ENCODE results near the gene CPED1. TPM values are rescaled to one million over a fixed set of nuclear protein-coding genes. Genes with fewer than 3 reads are reported as not detected.
A peak's percentile ranks its signal among the peaks of the same experiment; 100 is the strongest.

Gene CPED1
- total RNA-seq, 5 donors from 2014 or later (not counting 1 experiment from before 2014, with no cell fraction given) = 0.73 to 1.4 (median 0.96) TPM; not detected in 2

DNA sequence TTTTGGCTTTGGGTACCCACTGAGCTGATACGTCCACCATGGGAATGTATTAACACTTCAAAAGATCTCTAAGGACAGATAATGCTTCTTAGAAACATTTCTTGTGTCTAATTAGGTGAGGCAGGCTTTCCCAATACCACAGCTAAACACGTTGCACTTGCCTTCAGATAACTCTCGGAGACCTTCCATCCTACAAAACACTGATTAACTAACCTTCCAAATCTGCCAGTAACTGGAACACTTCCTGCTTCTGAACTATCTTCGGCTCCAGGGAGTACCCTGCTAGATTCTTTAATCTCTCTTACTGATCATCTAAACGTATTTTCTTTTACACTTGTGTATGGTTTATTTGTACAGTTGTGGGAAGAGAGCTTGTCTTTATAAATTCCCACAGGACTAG is 339.2 kb downstream of the CPED1 start:
- ATAC-seq (replicated peaks in 1 of 4) = no peak
- no peak for DNase-seq
- H3K4me3 Mint-ChIP-seq = no peak overlapping the region
- CTCF ChIA-PET = no interaction called here
- 90% methylated on average over 2 of the region's 5 CpGs for WGBS (ENCODE audit: insufficient coverage)
- H3K27ac Mint-ChIP-seq = no peak overlapping the region
- no peaks in the 10 kb centered on the region for H3K9me3 Mint-ChIP-seq
- no peaks in the 10 kb centered on the region for H3K36me3 Mint-ChIP-seq
- peaks cover 22 to 23% (median 22%) of the 10 kb centered on the region in 3 donors for H3K4me1 Mint-ChIP-seq
- Histone ChIP-seq H3K4me1 (ENCODE audit: control insufficient read depth in 1 of 2, extremely low read depth in 1 of 2, insufficient read depth in 2 of 2, low read length in 2 of 2) (peaks cover 0 to 19% of the 10 kb centered on the region in 2 experiments), H3K27ac (ENCODE audit: low read length) (no peak overlapping the region), H3K27me3 (replicated peaks in 1 of 2; ENCODE audit: control insufficient read depth in 2 of 2, extremely low read depth in 1 of 2, insufficient read depth in 2 of 2, low read length in 1 of 2) (peaks cover 20 to 38% of the 10 kb centered on the region in 2 experiments), H3K36me3 (ENCODE audit: control insufficient read depth in 2 of 2, extremely low read depth in 1 of 2, insufficient read depth in 1 of 2, low read length in 1 of 2) (no peaks in the 10 kb centered on the region), H3K9me3 (no peaks in the 10 kb centered on the region), H3K4me3 (ENCODE audit: control insufficient read depth in 1 of 2, extremely low read depth in 1 of 2, low read length in 1 of 2) (no peak overlapping the region)
- peaks cover 56 to 59% of the 10 kb centered on the region in 2 donors for H3K27me3 Mint-ChIP-seq
- POLR2A ChIA-PET = no interaction called here

DNA sequence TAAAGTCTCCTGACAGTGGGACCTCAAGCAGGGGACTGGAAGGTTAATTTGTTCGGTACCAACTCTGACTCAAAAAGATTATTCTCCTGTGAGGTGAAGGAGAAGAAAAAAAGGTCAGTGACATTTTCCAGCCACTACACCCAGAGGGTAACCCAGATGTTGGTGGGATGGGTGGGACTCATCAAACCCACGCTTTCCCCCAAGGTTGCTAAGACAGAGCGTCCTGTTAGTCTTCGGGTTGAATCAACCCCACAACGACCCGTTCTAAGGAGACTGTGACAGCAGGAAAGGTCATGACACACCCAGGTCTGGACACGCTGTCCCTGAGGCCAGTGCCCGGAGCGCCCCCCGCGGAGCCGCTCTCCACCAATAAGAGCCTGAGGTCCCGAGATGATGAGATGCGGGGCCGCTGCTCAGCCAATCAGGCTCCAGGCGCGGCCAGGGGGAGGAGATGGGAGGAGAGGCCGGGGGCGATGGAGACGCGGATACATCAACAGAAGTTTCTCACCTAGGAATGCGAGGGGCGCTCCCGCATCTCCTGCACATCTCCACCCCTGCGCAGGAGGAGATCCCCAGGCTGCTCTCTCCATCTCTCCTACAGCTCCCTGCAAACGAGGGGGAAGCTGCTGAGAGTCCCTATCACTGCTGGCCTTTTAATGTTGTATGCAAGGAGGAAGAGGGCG is 340.1 kb downstream of the CPED1 start, which contains the start of gene WNT16:
WNT16 (plus strand) TSS at position 493 of the 683 bp plus-strand sequence. CDS start 293 bp downstream, outside the sequence.
- no peak for DNase-seq
- ChIA-PET CTCF (no interaction called here), POLR2A (no interaction called here)
- Mint-ChIP-seq H3K4me1 (peaks cover 22 to 23% (median 22%) of the 10 kb centered on the region in 3 donors), H3K36me3 (no peaks in the 10 kb centered on the region), H3K27me3 (peaks cover 54 to 57% of the 10 kb centered on the region in 2 donors), H3K4me3 (peak within 1 kb of the TSS; percentile 44 to 63 (median 53)), H3K27ac (no peak within 1 kb of the TSS), H3K9me3 (no peaks in the 10 kb centered on the region)
- no peak for ATAC-seq (replicated peaks in 1 of 4)
- WGBS (ENCODE audit: insufficient coverage) = 30% methylated on average over 13 of the region's 27 CpGs
- peaks cover 0 to 19% of the 10 kb centered on the region in 2 experiments for H3K4me1 ChIP-seq (ENCODE audit: control insufficient read depth in 1 of 2, extremely low read depth in 1 of 2, insufficient read depth in 2 of 2, low read length in 2 of 2)
- no peaks in the 10 kb centered on the region for H3K36me3 ChIP-seq (ENCODE audit: control insufficient read depth in 2 of 2, extremely low read depth in 1 of 2, insufficient read depth in 1 of 2, low read length in 1 of 2)
- H3K27me3 ChIP-seq (replicated peaks in 1 of 2; ENCODE audit: control insufficient read depth in 2 of 2, extremely low read depth in 1 of 2, insufficient read depth in 2 of 2, low read length in 1 of 2) = peaks cover 20 to 38% of the 10 kb centered on the region in 2 experiments
- H3K4me3 ChIP-seq (ENCODE audit: control insufficient read depth in 1 of 2, extremely low read depth in 1 of 2, low read length in 1 of 2) = peak within 1 kb of the TSS in 1 of 2 donors; percentile 12
- H3K27ac ChIP-seq (ENCODE audit: low read length) = no peak within 1 kb of the TSS
- no peaks in the 10 kb centered on the region for H3K9me3 ChIP-seq

GRCh38 chr7:121329191-121330052 is 340.9 kb downstream of the CPED1 start:
- Histone ChIP-seq H3K36me3 (ENCODE audit: control insufficient read depth in 2 of 2, extremely low read depth in 1 of 2, insufficient read depth in 1 of 2, low read length in 1 of 2) (no peaks in the 10 kb centered on the region), H3K4me1 (ENCODE audit: control insufficient read depth in 1 of 2, extremely low read depth in 1 of 2, insufficient read depth in 2 of 2, low read length in 2 of 2) (peaks cover 0 to 19% of the 10 kb centered on the region in 2 experiments), H3K27ac (ENCODE audit: low read length) (no peak overlapping the region), H3K9me3 (no peaks in the 10 kb centered on the region), H3K4me3 (ENCODE audit: control insufficient read depth in 1 of 2, extremely low read depth in 1 of 2, low read length in 1 of 2) (peak overlapping the region in 1 of 2 donors; percentile 12), H3K27me3 (replicated peaks in 1 of 2; ENCODE audit: control insufficient read depth in 2 of 2, extremely low read depth in 1 of 2, insufficient read depth in 2 of 2, low read length in 1 of 2) (peaks cover 20 to 38% of the 10 kb centered on the region in 2 experiments)
- WGBS (ENCODE audit: insufficient coverage) = 9% methylated on average over 37 of the region's 47 CpGs
- H3K27ac Mint-ChIP-seq = no peak overlapping the region
- DNase-seq (peak in 2 of 35 experiments; percentile 2 to 5), ATAC-seq (replicated peaks in 1 of 4) (no peak)
- peak overlapping the region; percentile 44 to 63 (median 53) for H3K4me3 Mint-ChIP-seq
- ChIA-PET POLR2A (no interaction called here), CTCF (no interaction called here)
- no peaks in the 10 kb centered on the region for H3K9me3 Mint-ChIP-seq
- H3K4me1 Mint-ChIP-seq = peaks cover 22 to 23% (median 22%) of the 10 kb centered on the region in 3 donors
- H3K27me3 Mint-ChIP-seq = peaks cover 48 to 57% of the 10 kb centered on the region in 2 donors
- H3K36me3 Mint-ChIP-seq = no peaks in the 10 kb centered on the region

DNA sequence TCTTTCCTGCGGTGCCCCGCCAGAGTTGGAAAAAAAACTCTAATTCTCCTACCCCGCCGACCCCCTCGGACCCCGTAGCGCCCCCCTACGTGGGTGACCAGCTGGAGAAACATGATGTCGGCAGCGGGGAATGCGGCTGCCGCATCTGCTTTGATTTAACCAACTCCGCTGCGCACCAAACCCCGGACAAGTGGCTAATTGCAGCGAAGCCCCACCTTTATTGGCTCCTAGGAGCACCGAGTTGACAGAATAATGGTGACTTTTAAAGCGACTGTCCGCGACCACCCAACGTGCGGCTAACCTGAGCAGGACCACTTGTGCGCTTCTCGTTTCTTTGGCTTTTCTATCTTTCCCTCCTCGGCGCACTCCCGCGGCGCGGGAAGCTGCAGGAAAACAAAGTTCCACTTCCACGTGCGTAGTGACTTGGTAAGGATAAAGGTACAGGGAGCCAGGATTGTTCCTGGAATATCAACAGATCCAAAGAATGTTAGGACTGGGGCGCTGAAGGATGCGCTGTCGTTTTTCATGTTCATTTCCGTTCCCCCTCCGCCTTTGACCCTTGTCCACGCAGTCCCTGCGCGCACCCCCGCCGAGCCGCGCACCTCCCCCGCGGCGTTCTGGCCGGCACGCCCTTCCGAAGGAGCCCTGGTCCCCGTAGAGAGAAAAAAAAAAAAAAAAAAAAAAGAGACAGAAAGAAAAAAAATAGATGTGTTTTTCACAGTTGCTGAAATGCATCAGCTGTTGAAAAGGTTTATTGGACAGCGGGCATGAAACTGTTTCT is 341.7 kb downstream of the CPED1 start:
- Histone ChIP-seq H3K36me3 (ENCODE audit: control insufficient read depth in 2 of 2, extremely low read depth in 1 of 2, insufficient read depth in 1 of 2, low read length in 1 of 2) (no peaks in the 10 kb centered on the region), H3K27me3 (replicated peaks in 1 of 2; ENCODE audit: control insufficient read depth in 2 of 2, extremely low read depth in 1 of 2, insufficient read depth in 2 of 2, low read length in 1 of 2) (peaks cover 18 to 34% of the 10 kb centered on the region in 2 experiments), H3K27ac (ENCODE audit: low read length) (no peak overlapping the region), H3K4me1 (ENCODE audit: control insufficient read depth in 1 of 2, extremely low read depth in 1 of 2, insufficient read depth in 2 of 2, low read length in 2 of 2) (peaks cover 0 to 19% of the 10 kb centered on the region in 2 experiments), H3K9me3 (no peaks in the 10 kb centered on the region), H3K4me3 (ENCODE audit: control insufficient read depth in 1 of 2, extremely low read depth in 1 of 2, low read length in 1 of 2) (peak overlapping the region in 1 of 2 donors; percentile 12)
- Mint-ChIP-seq H3K27me3 (peaks cover 50 to 59% of the 10 kb centered on the region in 2 donors), H3K36me3 (no peaks in the 10 kb centered on the region), H3K4me1 (peaks cover 22 to 23% (median 22%) of the 10 kb centered on the region in 3 donors), H3K4me3 (peak overlapping the region; percentile 43 to 63 (median 53)), H3K9me3 (no peaks in the 10 kb centered on the region), H3K27ac (peak overlapping the region in 1 of 2 donors; percentile 19)
- POLR2A ChIA-PET = no interaction called here
- DNase-seq (no peak), ATAC-seq (replicated peaks in 1 of 4) (no peak)
- CTCF ChIA-PET = interaction anchor here in 1 of 2 donors (0.9 kb wide), 1 partner anchor 219 kb away, joined by 3 read pairs; no protein-coding TSS in a partner anchor
- 4% methylated on average over 27 of the region's 52 CpGs for WGBS (ENCODE audit: insufficient coverage)

DNA sequence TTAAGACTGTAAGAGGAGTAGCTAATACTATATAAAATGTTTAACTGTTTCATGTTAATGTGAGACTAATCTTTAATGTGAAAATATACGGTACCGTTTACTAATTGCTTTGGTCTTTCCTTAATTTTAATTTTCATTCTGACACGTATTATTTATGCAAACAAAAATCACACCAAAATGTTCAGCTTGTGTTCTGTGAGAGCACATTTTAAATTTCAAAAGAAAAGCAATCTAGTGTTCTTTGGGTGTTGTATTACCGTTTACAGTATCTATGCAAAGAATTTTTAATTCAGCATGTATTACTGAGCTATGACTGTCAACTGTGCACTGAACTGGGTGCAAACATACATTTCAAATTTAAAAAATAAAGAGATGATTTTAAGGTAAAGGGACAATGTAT is 342.5 kb downstream of the CPED1 start:
- Histone ChIP-seq H3K9me3 (no peaks in the 10 kb centered on the region), H3K27me3 (replicated peaks in 1 of 2; ENCODE audit: control insufficient read depth in 2 of 2, extremely low read depth in 1 of 2, insufficient read depth in 2 of 2, low read length in 1 of 2) (peaks cover 17 to 34% of the 10 kb centered on the region in 2 experiments), H3K27ac (ENCODE audit: low read length) (no peak overlapping the region), H3K36me3 (ENCODE audit: control insufficient read depth in 2 of 2, extremely low read depth in 1 of 2, insufficient read depth in 1 of 2, low read length in 1 of 2) (no peaks in the 10 kb centered on the region), H3K4me3 (ENCODE audit: control insufficient read depth in 1 of 2, extremely low read depth in 1 of 2, low read length in 1 of 2) (no peak overlapping the region), H3K4me1 (ENCODE audit: control insufficient read depth in 1 of 2, extremely low read depth in 1 of 2, insufficient read depth in 2 of 2, low read length in 2 of 2) (peaks cover 0 to 19% of the 10 kb centered on the region in 2 experiments)
- H3K4me1 Mint-ChIP-seq = peaks cover 22 to 23% (median 22%) of the 10 kb centered on the region in 3 donors
- no peak for ATAC-seq (replicated peaks in 1 of 4)
- H3K4me3 Mint-ChIP-seq = no peak overlapping the region
- ChIA-PET CTCF (interaction anchor here in 1 of 2 donors (0.6 to 0.9 kb wide), 2 partner anchors 218 to 225 kb away, joined by 3 read pairs; no protein-coding TSS in a partner anchor), POLR2A (no interaction called here)
- no CpG with 5 or more reads among the region's 4 CpGs for WGBS (ENCODE audit: insufficient coverage)
- no peaks in the 10 kb centered on the region for H3K36me3 Mint-ChIP-seq
- peaks cover 53 to 54% of the 10 kb centered on the region in 2 donors for H3K27me3 Mint-ChIP-seq
- no peak for DNase-seq
- H3K9me3 Mint-ChIP-seq = no peaks in the 10 kb centered on the region
- H3K27ac Mint-ChIP-seq = no peak overlapping the region
